Caco-2 (cell line): ENCODE results near the gene HRK. TPM values are rescaled to one million over a fixed set of nuclear protein-coding genes. Genes with fewer than 3 reads are reported as not detected.

Experiments used
- BruUV-seq: library from RNA; stranded (reverse); fragments of 400-500 nt; replicated peaks from 2 replicates; lab custom pipeline; 2021; lab: Mats Ljungman, UMichigan
- CTCF ChIA-PET: fragments of 300-600 bp; sonication (Branson Sonifier 250); formaldehyde crosslinking; loops from one replicate; lab custom pipeline; 2022; ENCODE audit warnings: antibody characterized with exemption; lab: Charles Lee
- POLR2A ChIA-PET: fragments of 300-600 bp; sonication (Branson Sonifier 250); formaldehyde crosslinking; loops from one replicate; lab custom pipeline; 2022; ENCODE audit warnings: antibody characterized with exemption; lab: Charles Lee
- DNase-seq, 2 experiments: peaks; one replicate each; pipeline versions ENCODE4 v3.0.0 to v3.0.0-alpha.2; 2020 to 2022
- H3K27me3 ChIP-seq: replicated peaks from 2 replicates; pipeline ENCODE4 v1.6.0; 2011; ENCODE audit warnings: low read length; ENCODE audit not compliant: control insufficient read depth, insufficient read depth
- H3K36me3 ChIP-seq: 2 replicates; pipeline ENCODE4 v1.5.1; 2011; ENCODE audit warnings: low read length; ENCODE audit not compliant: control insufficient read depth, insufficient read depth
- H3K4me1 ChIP-seq: fragments of 250-450 bp; sonication (Bioruptor Pico); 2 replicates; pipeline ENCODE4 v1.5.1; 2020; ENCODE audit warnings: mild to moderate bottlenecking
- H3K4me3 ChIP-seq: 2 replicates; pipeline ENCODE4 v1.5.1; 2011; ENCODE audit warnings: low read depth, mild to moderate bottlenecking, control low read depth, low read length
- H3K9me3 ChIP-seq: fragments of 250-450 bp; sonication (Bioruptor Pico); 2 replicates; pipeline ENCODE4 v1.5.1; 2020; ENCODE audit warnings: mild to moderate bottlenecking, moderate library complexity
- H3K27ac Mint-ChIP-seq: one replicate; pipeline ENCODE4 v1.8.0; 2022; ENCODE audit warnings: mixed read lengths; ENCODE audit not compliant: unreplicated experiment
- H3K27me3 Mint-ChIP-seq: one replicate; pipeline ENCODE4 v1.8.0; 2022; ENCODE audit warnings: mixed read lengths; ENCODE audit not compliant: insufficient read depth, unreplicated experiment
- H3K36me3 Mint-ChIP-seq: one replicate; pipeline ENCODE4 v1.8.0; 2022; ENCODE audit warnings: mild to moderate bottlenecking, mixed read lengths; ENCODE audit not compliant: insufficient read depth, unreplicated experiment
- H3K4me1 Mint-ChIP-seq: one replicate; pipeline ENCODE4 v1.8.0; 2022; ENCODE audit warnings: low read depth, mixed read lengths; ENCODE audit not compliant: unreplicated experiment
- H3K4me3 Mint-ChIP-seq: one replicate; pipeline ENCODE4 v1.8.0; 2022; ENCODE audit warnings: mild to moderate bottlenecking, moderate library complexity, mixed read lengths; ENCODE audit not compliant: unreplicated experiment
- H3K9me3 Mint-ChIP-seq: one replicate; pipeline ENCODE4 v1.8.0; 2022; ENCODE audit warnings: mixed read lengths; ENCODE audit not compliant: unreplicated experiment
- intact Hi-C: fragments of 100-400 bp; cut with micrococcal nuclease; formaldehyde crosslinking; loops from one replicate; pipeline ENCODE4 v1.10.0; 2022; ENCODE audit not compliant: unreplicated experiment
- total RNA-seq: library from RNA; stranded (reverse); gene quantifications from 2 replicates; pipeline ENCODE4 v1.2.3, GENCODE V29; 2022
- TF ChIP-seq, protein P1 (sequence below), 2 experiments: fragments of 200-600 bp in 1 of 2; IDR thresholded peaks; 1 replicate in 1 of 2; 2 replicates in 1 of 2; pipeline versions ENCODE4 v1.5.1 to v1.8.0; 2011 to 2022; ENCODE audit warnings: antibody characterized with exemption in 1 of 2, control low read depth in 1 of 2, inconsistent platforms in 1 of 2, low read depth in 1 of 2, low read length in 1 of 2, mild to moderate bottlenecking in 1 of 2, moderate library complexity in 1 of 2; ENCODE audit not compliant: insufficient read depth in 1 of 2, severe bottlenecking in 1 of 2, unreplicated experiment in 1 of 2

HRK gene
- total RNA-seq, 1 experiment from 2014 or later, result 0.61 TPM

- CTCF ChIA-PET, result no interaction called here
- intact Hi-C loops, result no loop called here
- Histone ChIP-seq H3K36me3 (no peaks in the 10 kb centered on the region), H3K9me3 (no peaks in the 10 kb centered on the region), H3K27me3 (no peaks in the 10 kb centered on the region), H3K4me3 (no peak overlapping the region), H3K4me1 (no peaks in the 10 kb centered on the region)
- Mint-ChIP-seq H3K27me3 (no peaks in the 10 kb centered on the region), H3K36me3 (no peaks in the 10 kb centered on the region), H3K4me1 (no peaks in the 10 kb centered on the region), H3K9me3 (no peaks in the 10 kb centered on the region), H3K27ac (no peak overlapping the region), H3K4me3 (no peak overlapping the region)
- TF ChIP-seq, protein P1, sequence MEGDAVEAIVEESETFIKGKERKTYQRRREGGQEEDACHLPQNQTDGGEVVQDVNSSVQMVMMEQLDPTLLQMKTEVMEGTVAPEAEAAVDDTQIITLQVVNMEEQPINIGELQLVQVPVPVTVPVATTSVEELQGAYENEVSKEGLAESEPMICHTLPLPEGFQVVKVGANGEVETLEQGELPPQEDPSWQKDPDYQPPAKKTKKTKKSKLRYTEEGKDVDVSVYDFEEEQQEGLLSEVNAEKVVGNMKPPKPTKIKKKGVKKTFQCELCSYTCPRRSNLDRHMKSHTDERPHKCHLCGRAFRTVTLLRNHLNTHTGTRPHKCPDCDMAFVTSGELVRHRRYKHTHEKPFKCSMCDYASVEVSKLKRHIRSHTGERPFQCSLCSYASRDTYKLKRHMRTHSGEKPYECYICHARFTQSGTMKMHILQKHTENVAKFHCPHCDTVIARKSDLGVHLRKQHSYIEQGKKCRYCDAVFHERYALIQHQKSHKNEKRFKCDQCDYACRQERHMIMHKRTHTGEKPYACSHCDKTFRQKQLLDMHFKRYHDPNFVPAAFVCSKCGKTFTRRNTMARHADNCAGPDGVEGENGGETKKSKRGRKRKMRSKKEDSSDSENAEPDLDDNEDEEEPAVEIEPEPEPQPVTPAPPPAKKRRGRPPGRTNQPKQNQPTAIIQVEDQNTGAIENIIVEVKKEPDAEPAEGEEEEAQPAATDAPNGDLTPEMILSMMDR (IDR thresholded peaks at IDR 0.05; ENCODE audit: insufficient read depth in 1 of 2, low read depth in 1 of 2, low read length in 1 of 2, severe bottlenecking in 1 of 2, unreplicated experiment in 1 of 2), result no peak
- POLR2A ChIA-PET, result no interaction called here
- BruUV-seq, result no TSS peak
- DNase-seq, result no peak
Measured at GRCh38 chr12:116838365-116838764, 42.9 kb downstream of the HRK start.

DNA sequence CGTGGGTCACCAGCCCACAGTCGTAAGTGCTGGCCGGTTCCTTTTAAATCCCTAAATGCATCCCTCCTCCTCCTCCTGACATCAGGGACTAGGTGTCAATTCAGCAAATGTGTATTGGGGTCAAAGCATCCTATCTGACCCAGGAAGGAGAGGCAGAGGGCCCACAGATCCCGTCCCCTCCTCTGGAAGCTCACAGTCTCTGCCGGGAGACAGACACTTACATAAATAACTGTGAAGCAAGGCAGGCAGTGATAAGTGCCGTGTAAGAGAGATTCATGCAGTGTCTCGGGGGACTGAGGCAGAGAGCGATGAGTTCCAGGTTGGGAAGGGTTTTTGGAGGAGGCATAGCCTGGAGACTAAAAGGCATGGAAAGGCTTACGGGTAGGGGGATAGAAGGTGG, 44.1 kb downstream of the HRK start:
- POLR2A ChIA-PET, result no interaction called here
- Histone ChIP-seq H3K4me3 (no peak overlapping the region), H3K4me1 (no peaks in the 10 kb centered on the region), H3K27me3 (no peaks in the 10 kb centered on the region), H3K9me3 (no peaks in the 10 kb centered on the region), H3K36me3 (no peaks in the 10 kb centered on the region)
- no TSS peak for BruUV-seq
- Mint-ChIP-seq H3K36me3 (no peaks in the 10 kb centered on the region), H3K4me3 (no peak overlapping the region), H3K4me1 (no peaks in the 10 kb centered on the region), H3K27me3 (no peaks in the 10 kb centered on the region), H3K27ac (no peak overlapping the region), H3K9me3 (no peaks in the 10 kb centered on the region)
- intact Hi-C loops, result no loop called here
- CTCF ChIA-PET, result no interaction called here
- TF ChIP-seq, protein P1 (IDR thresholded peaks at IDR 0.05; ENCODE audit: insufficient read depth in 1 of 2, low read depth in 1 of 2, low read length in 1 of 2, severe bottlenecking in 1 of 2, unreplicated experiment in 1 of 2), result no peak
- DNase-seq, result no peak

DNA sequence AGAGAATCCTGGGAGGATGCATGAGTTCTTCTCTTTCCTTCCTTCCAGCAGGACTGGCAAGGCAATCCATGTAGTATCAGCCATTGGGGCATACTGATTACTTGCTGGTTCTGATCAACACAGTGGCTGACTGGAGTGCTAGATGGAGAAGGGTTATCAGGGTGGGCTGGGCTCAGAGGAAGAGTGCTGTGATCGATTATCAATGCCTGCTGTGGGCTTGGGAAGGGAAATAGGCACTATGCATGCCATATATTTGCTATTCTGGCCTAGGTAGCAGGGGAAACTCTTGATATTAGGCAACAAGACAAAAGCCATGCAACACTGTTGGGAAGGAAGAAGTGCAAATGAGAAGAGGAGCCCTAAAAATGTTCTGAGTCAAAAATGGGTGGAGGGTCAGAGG, 45.8 kb downstream of the HRK start:
- H3K9me3 ChIP-seq, result no peaks in the 10 kb centered on the region
- Mint-ChIP-seq H3K27me3 (no peaks in the 10 kb centered on the region), H3K4me3 (no peak overlapping the region), H3K4me1 (no peaks in the 10 kb centered on the region), H3K27ac (no peak overlapping the region), H3K36me3 (no peaks in the 10 kb centered on the region), H3K9me3 (no peaks in the 10 kb centered on the region)
- ChIA-PET POLR2A (no interaction called here), CTCF (no interaction called here)
- intact Hi-C loops, result no loop called here
- DNase-seq, result no peak
- TF ChIP-seq, protein P1 (IDR thresholded peaks at IDR 0.05; ENCODE audit: insufficient read depth in 1 of 2, low read depth in 1 of 2, low read length in 1 of 2, severe bottlenecking in 1 of 2, unreplicated experiment in 1 of 2), result no peak
- BruUV-seq, result no TSS peak
- H3K36me3 ChIP-seq, result no peaks in the 10 kb centered on the region
- no peak overlapping the region for H3K4me3 ChIP-seq
- H3K27me3 ChIP-seq, result no peaks in the 10 kb centered on the region
- H3K4me1 ChIP-seq, result no peaks in the 10 kb centered on the region
